Stimulated activated CD8-positive, alpha-beta memory T cell treated with anti-CD3 and anti-CD28 coated beads, Interleukin-7, amount 100 ng/mL, for 24 hours (primary cell): ENCODE data around the gene RASGEF1C.

ENCODE experiments used
- DNase-seq: peaks from one replicate; pipeline ENCODE4 v3.0.0-alpha.2; 2020; ENCODE audit warnings: low read depth

RASGEF1C gene

GRCh38 chr5:180159756-180160155 lies 49.3 kb downstream of the RASGEF1C start:
- DNase-seq: no peak

- DNase-seq: no peak
Measured at GRCh38 chr5:180157866-180158265, 51.1 kb downstream of the RASGEF1C start.

GRCh38 chr5:180156141-180156540 lies 52.9 kb downstream of the RASGEF1C start:
- DNase-seq: no peak

- no peak for DNase-seq
Measured at GRCh38 chr5:180155365-180155926, 53.6 kb downstream of the RASGEF1C start.

GRCh38 chr5:180154821-180155364 lies 54.1 kb downstream of the RASGEF1C start:
- DNase-seq: no peak

GRCh38 chr5:180153991-180154390 lies 55.0 kb downstream of the RASGEF1C start:
- DNase-seq: no peak

GRCh38 chr5:180153099-180153498 lies 55.9 kb downstream of the RASGEF1C start:
- no peak for DNase-seq

- no peak for DNase-seq
Measured at GRCh38 chr5:180143656-180144364, 65.2 kb downstream of the RASGEF1C start.

- no peak for DNase-seq
Measured at GRCh38 chr5:180142824-180143610, 66.0 kb downstream of the RASGEF1C start.

GRCh38 chr5:180142021-180142765 lies 66.8 kb downstream of the RASGEF1C start:
- DNase-seq: no peak

- DNase-seq: no peak
Measured at GRCh38 chr5:180141068-180141660, 67.8 kb downstream of the RASGEF1C start.

- no peak for DNase-seq
Measured at GRCh38 chr5:180140571-180140970, 68.4 kb downstream of the RASGEF1C start.

GRCh38 chr5:180140079-180140554 lies 68.9 kb downstream of the RASGEF1C start:
- no peak for DNase-seq

GRCh38 chr5:180139731-180140055 lies 69.3 kb downstream of the RASGEF1C start:
- no peak for DNase-seq

- no peak for DNase-seq
Measured at GRCh38 chr5:180138976-180139730, 69.9 kb downstream of the RASGEF1C start.

- DNase-seq: no peak
Measured at GRCh38 chr5:180138214-180138975, 70.6 kb downstream of the RASGEF1C start.

GRCh38 chr5:180137401-180138213 lies 71.4 kb downstream of the RASGEF1C start:
- no peak for DNase-seq

GRCh38 chr5:180136630-180137381 lies 72.2 kb downstream of the RASGEF1C start:
- no peak for DNase-seq
